ENCODE measurements around the gene RPP14. TPM values are rescaled to one million over a fixed set of nuclear protein-coding genes. Genes with fewer than 3 reads are reported as not detected.

The RPP14 gene
- total and polyA plus RNA-seq, 2 of the 4 experiments (the other 2 are of a cell fraction) = 6.6 to 7.8 TPM

DNA sequence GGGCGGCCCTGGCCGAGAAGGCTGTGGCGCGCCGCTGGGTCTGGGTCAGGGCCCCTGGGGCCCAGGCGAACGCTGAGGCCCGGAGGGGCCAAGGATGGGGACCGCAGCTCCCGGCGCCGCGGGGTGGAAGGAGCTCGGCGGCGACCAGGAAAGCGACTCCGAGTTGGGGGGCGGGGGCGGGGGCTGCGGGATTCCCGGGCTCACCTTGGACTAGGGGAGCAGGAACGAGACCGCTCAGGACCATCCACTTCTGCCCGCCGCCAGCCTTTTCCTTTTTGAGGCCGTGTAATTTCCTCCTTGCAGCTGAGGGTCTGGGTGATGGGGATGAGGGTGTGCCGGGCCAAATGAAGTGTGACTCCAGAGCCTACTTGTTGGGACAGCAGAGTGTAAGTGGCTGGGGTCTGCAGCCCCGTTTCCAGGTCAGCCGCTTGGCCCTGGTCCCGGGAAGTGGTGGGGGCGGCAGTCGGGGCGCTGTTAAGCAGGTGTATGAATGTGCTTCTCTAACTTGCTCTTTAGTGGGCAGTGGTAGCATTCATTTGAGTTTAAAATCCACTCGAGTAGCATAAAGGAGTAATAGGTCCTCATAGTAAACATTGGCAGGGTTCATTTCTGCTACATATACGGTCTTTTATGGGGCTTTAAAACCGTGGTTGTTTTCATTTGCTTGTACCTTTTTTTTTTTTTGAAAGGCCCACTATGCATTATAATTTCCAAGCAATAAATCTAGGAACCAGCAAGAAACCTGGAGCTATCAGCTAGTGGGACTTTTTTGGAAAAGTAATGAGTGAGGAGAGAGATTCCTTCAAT, 27.4 kb downstream of the RPP14 start (continued):
- TF ChIP-seq NFE2L2 (IDR thresholded peaks at IDR 0.05; ENCODE audit: low read depth, low read length) = no peak

DNA sequence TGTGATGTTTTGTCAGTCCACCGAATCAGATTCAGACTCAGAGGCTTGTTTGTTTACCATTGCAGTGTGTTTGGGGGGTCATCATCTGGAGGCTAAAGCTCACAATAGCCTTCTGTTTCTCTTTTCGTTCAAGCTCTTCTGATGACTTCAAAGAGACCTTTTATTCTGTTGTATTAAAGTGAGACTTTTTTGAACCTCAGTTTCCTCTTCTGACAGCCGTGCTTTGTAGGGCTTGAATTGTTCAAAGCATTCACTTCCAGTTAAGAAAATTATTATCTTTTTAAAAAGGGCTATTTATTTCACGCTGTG, 27.9 kb downstream of the RPP14 start:
- peak overlapping the region; percentile 20; the same call in 1 of the 2 replicates for H4K91ac ChIP-seq (ENCODE audit: insufficient read depth, low read depth, low read length)
- peak overlapping the region; percentile 91 for H3K9ac ChIP-seq (ENCODE audit: low read depth, low read length)
- DNase-seq (no peak), ATAC-seq (ENCODE audit: low read depth) (no peak)
- CTCF ChIA-PET = interaction anchor here (1.0 to 1.1 kb wide), 2 partner anchors 53 to 81 kb away, joined by 3 to 5 read pairs; no protein-coding TSS in a partner anchor
- H3K27me3 ChIP-seq (ENCODE audit: control insufficient read depth, insufficient read depth, low read length) = no peaks in the 10 kb centered on the region
- intact Hi-C loops (cut with micrococcal nuclease) (loop anchor here (1.0 to 10.0 kb wide), 2 partner anchors 55 to 291 kb away; no protein-coding TSS in a partner anchor), dilution Hi-C loops (cut with HindIII; ENCODE audit: low sequenced_read_pairs, unreplicated experiment) (no loop called here), in situ Hi-C loops (cut with MboI; ENCODE audit: low sequenced_read_pairs) (loop anchor here (5.0 kb wide), 1 partner anchor 78 kb away; no protein-coding TSS in a partner anchor)
- H3K18ac ChIP-seq (ENCODE audit: low read depth, low read length) = peak overlapping the region; percentile 81
- H3K4me3 ChIP-seq (ENCODE audit: insufficient read depth, low read depth, low read length) = peak overlapping the region; percentile 91
- H3K23ac ChIP-seq (ENCODE audit: low read depth, low read length) = peak overlapping the region; percentile 70; the same call in 1 of the 2 replicates
- no CpG with 5 or more reads among the region's 4 CpGs for WGBS, 2 experiments (ENCODE audit: extremely low coverage in 2 of 2, insufficient read length in 1 of 2)
- peak overlapping the region in 1 of 2 experiments; percentile 7; a peak in 2 of 4 replicates for H4K8ac ChIP-seq (ENCODE audit: low read depth in 2 of 2, low read length in 2 of 2)
- peak overlapping the region; percentile 83 for H3K4me2 ChIP-seq (ENCODE audit: low read depth, low read length)
- no peak overlapping the region for H2BK15ac ChIP-seq (ENCODE audit: low read depth, low read length)
- H4K20me1 ChIP-seq (ENCODE audit: insufficient read depth, low read length) = peaks cover 11% of the 10 kb centered on the region; the same call in 1 of the 2 replicates
- H3K27ac ChIP-seq (ENCODE audit: insufficient read depth, low read length) = peak overlapping the region; percentile 93; the same call in 1 of the 2 replicates
- H2AK9ac ChIP-seq (replicated peaks; ENCODE audit: low read depth, low read length, poor library complexity) = no peak overlapping the region
- 0 out of 2 replicates have a peak overlapping the region, but pooled peaks have one; percentile 49 for H3K14ac ChIP-seq (replicated peaks; ENCODE audit: low read depth, low read length)
- H3K56ac ChIP-seq (ENCODE audit: extremely low read depth, insufficient read depth, low read length) = peak overlapping the region; percentile 27; the same call in 1 of the 2 replicates
- no peaks in the 10 kb centered on the region for H3K36me3 ChIP-seq (ENCODE audit: control insufficient read depth, insufficient read depth, low read length)
- no peak overlapping the region for H2AK5ac ChIP-seq (ENCODE audit: low read depth, low read length)
- H3K9me1 ChIP-seq (ENCODE audit: insufficient read depth, low read length) = peaks cover 4% of the 10 kb centered on the region; the same call in 1 of the 2 replicates
- H2BK20ac ChIP-seq (ENCODE audit: low read depth, low read length) = no peak overlapping the region
- BruUV-seq (replicated peaks) = no TSS peak
- H4K5ac ChIP-seq (ENCODE audit: low read depth, low read length) = peak overlapping the region; percentile 30; the same call in 1 of the 2 replicates
- H2AFZ ChIP-seq (replicated peaks; ENCODE audit: low read length, poor library complexity) = no peak overlapping the region
- H2BK5ac ChIP-seq (ENCODE audit: low read depth, low read length, poor library complexity, severe bottlenecking) = peak overlapping the region; percentile 90
- peak overlapping the region; percentile 4; the same call in 1 of the 2 replicates for H2BK120ac ChIP-seq (ENCODE audit: low read depth, low read length)
- POLR2A ChIA-PET (ENCODE audit: unreplicated experiment) = interaction anchor here (0.6 kb wide), 3 partner anchors 29 to 96 kb away, joined by 3 to 6 read pairs (median 4); no protein-coding TSS in a partner anchor
- H3K4me1 ChIP-seq (ENCODE audit: control insufficient read depth, insufficient read depth, low read length) = peaks cover 16% of the 10 kb centered on the region
- H3K9me3 ChIP-seq (ENCODE audit: control insufficient read depth, insufficient read depth, low read length) = no peaks in the 10 kb centered on the region
- peaks cover 10 to 40% of the 10 kb centered on the region in 2 experiments; a peak in 3 of 4 replicates for H3K79me1 ChIP-seq (ENCODE audit: low read depth in 1 of 2, low read length in 2 of 2)
- peak overlapping the region; percentile 43; the same call in 1 of the 2 replicates for H3K4ac ChIP-seq (ENCODE audit: low read depth, low read length)
- TF ChIP-seq SMC3 (IDR thresholded peaks at IDR 0.05; ENCODE audit: low read depth, low read length) (no peak), CEBPB (IDR thresholded peaks at IDR 0.05; ENCODE audit: low read depth, low read length) (no peak), RCOR1 (IDR thresholded peaks at IDR 0.05; ENCODE audit: insufficient replicate concordance, low read length) (no peak), MAZ (IDR thresholded peaks at IDR 0.05; ENCODE audit: borderline replicate concordance, low read depth, low read length) (no peak), RFX5 (IDR thresholded peaks at IDR 0.05; ENCODE audit: low read depth, low read length) (no peak), BHLHE40 (IDR thresholded peaks at IDR 0.05; ENCODE audit: low read depth, low read length) (no peak), CHD1 (IDR thresholded peaks at IDR 0.05; ENCODE audit: low read depth, low read length) (no peak), MXI1 (IDR thresholded peaks at IDR 0.05; ENCODE audit: borderline replicate concordance, low read depth, low read length) (no peak), NFE2L2 (IDR thresholded peaks at IDR 0.05; ENCODE audit: low read depth, low read length) (no peak), RAD21 (IDR thresholded peaks at IDR 0.05; ENCODE audit: low read length) (no peak), MAFK (IDR thresholded peaks at IDR 0.05; ENCODE audit: low read depth, low read length) (no peak), POLR2A (IDR thresholded peaks at IDR 0.05; ENCODE audit: low read depth, low read length) (no peak)
- TF ChIP-seq, protein P1, sequence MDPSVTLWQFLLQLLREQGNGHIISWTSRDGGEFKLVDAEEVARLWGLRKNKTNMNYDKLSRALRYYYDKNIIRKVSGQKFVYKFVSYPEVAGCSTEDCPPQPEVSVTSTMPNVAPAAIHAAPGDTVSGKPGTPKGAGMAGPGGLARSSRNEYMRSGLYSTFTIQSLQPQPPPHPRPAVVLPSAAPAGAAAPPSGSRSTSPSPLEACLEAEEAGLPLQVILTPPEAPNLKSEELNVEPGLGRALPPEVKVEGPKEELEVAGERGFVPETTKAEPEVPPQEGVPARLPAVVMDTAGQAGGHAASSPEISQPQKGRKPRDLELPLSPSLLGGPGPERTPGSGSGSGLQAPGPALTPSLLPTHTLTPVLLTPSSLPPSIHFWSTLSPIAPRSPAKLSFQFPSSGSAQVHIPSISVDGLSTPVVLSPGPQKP (IDR thresholded peaks at IDR 0.05; ENCODE audit: borderline replicate concordance, low read depth, low read length) = no peak
- TF ChIP-seq, protein P2, sequence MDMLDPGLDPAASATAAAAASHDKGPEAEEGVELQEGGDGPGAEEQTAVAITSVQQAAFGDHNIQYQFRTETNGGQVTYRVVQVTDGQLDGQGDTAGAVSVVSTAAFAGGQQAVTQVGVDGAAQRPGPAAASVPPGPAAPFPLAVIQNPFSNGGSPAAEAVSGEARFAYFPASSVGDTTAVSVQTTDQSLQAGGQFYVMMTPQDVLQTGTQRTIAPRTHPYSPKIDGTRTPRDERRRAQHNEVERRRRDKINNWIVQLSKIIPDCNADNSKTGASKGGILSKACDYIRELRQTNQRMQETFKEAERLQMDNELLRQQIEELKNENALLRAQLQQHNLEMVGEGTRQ (IDR thresholded peaks at IDR 0.05; ENCODE audit: low read depth, low read length) = no peak
